Kidney (tissue), 14 donors: ENCODE results near the gene MMP15. TPM values are rescaled to one million over a fixed set of nuclear protein-coding genes. Genes with fewer than 3 reads are reported as not detected.
A peak's percentile ranks its signal among the peaks of the same experiment; 100 is the strongest.
"Not testable (repeated sequence)": the region's sequence is repeated elsewhere in the genome, so short reads cannot be mapped to it uniquely, and the experiment has no call there.

Experiments used
- DNase-seq, 5 donors: peaks; one replicate each; pipeline ENCODE4 v3.0.0-alpha.2; 2013 to 2020
- FAIRE-seq: peaks from 2 replicates; lab custom pipeline; 2012; peaks lifted over from hg19 to GRCh38; lab: Jason Lieb, UNC
- H3K27ac ChIP-seq, 2 donors: one replicate each; pipeline ENCODE4 v1.7.0; 2013; ENCODE audit warnings: low read depth in 2 of 2, low read length in 2 of 2, inconsistent platforms in 1 of 2
- H3K27me3 ChIP-seq: one replicate; pipeline ENCODE4 v1.7.1; 2013; ENCODE audit warnings: low read length, inconsistent platforms; ENCODE audit not compliant: control insufficient read depth, insufficient read depth
- H3K36me3 ChIP-seq, 3 donors: one replicate each; pipeline versions ENCODE4 v1.7.0 to v1.7.1; 2013; ENCODE audit warnings: low read length in 3 of 3, control low read depth in 1 of 3, inconsistent platforms in 1 of 3; ENCODE audit not compliant: insufficient read depth in 3 of 3, control insufficient read depth in 2 of 3
- H3K4me1 ChIP-seq, 3 donors: one replicate each; pipeline versions ENCODE4 v1.7.0 to v1.7.1; 2013; ENCODE audit warnings: low read length in 3 of 3, inconsistent platforms in 1 of 3, low read depth in 1 of 3; ENCODE audit not compliant: control insufficient read depth in 2 of 3, insufficient read depth in 2 of 3
- H3K4me3 ChIP-seq, 3 donors: one replicate each; pipeline versions ENCODE4 v1.7.0 to v1.8.1; 2013; ENCODE audit warnings: low read length in 3 of 3, control low read depth in 1 of 3, inconsistent platforms in 1 of 3
- H3K9ac ChIP-seq, 3 donors: one replicate each; pipeline versions ENCODE4 v1.7.0 to v1.7.1; 2013; ENCODE audit warnings: low read length in 3 of 3, control low read depth in 1 of 3, inconsistent platforms in 1 of 3
- H3K9me3 ChIP-seq, 3 donors: one replicate each; pipeline versions ENCODE4 v1.7.0 to v1.7.1; 2013; ENCODE audit warnings: low read length in 3 of 3, control low read depth in 1 of 3, inconsistent platforms in 1 of 3; ENCODE audit not compliant: control insufficient read depth in 2 of 3, insufficient read depth in 1 of 3
- CTCF ChIP-seq: IDR thresholded peaks from 3 replicates; pipeline ENCODE4 v1.5.1; 2012; ENCODE audit warnings: mild to moderate bottlenecking, moderate library complexity, borderline replicate concordance; ENCODE audit not compliant: insufficient read depth; ENCODE audit errors: extremely low read depth
- intact Hi-C: fragments of 100-400 bp; cut with DNase I; formaldehyde crosslinking; loops from one replicate; pipeline ENCODE4 v1.11.1; 2022
- polyA plus RNA-seq: library from polyadenylated mRNA; stranded (reverse); fragments of 350-450 nt; fragmentation: Illumina TruSeq; extraction: RNeasy Lipid Tissue Mini Kit (QIAGEN cat#74804); gene quantifications from one replicate; pipeline ENCODE4 v1.2.3, GENCODE V29; 2014; ENCODE audit warnings: low read depth, low replicate concordance; ENCODE audit not compliant: insufficient read depth
- total RNA-seq: library from RNA; stranded (reverse); fragmentation: NEBNext Ultra II Directional; extraction: Animal tissue kit (Norgen Biotek cat#: 25700); gene quantifications from one replicate; pipeline ENCODE4 v1.2.1, GENCODE V29; 2021
- donor health status: control.
- donor health status: control.
- donor health status: control.
- donor health status: control.
- donor health status: control.
- donor health status: DM: yes; HTN: yes; CAD: no.
- donor health status: Normal renal cell carcinoma (clear cell type).

Gene MMP15
- total and polyA plus RNA-seq, 2 donors from 2014 or later: 19.1 to 31.4 TPM

- DNase-seq (peak in 1 of 5 donors; percentile 0), FAIRE-seq (no peak)
- no peak for TF ChIP-seq CTCF
- Histone ChIP-seq H3K36me3 (no peaks in the 10 kb centered on the region), H3K9ac (no peak overlapping the region), H3K27ac (no peak overlapping the region), H3K9me3 (no peaks in the 10 kb centered on the region), H3K4me1 (no peaks in the 10 kb centered on the region), H3K27me3 (no peaks in the 10 kb centered on the region), H3K4me3 (no peak overlapping the region)
- intact Hi-C loops: no loop called here
These were observed 61.8 kb downstream of the MMP15 start for GRCh38 chr16:58087209-58087913.

GRCh38 chr16:58088091-58088490 is 62.5 kb downstream of the MMP15 start:
- H3K27ac ChIP-seq: no peak overlapping the region
- intact Hi-C loops: no loop called here
- no peak for TF ChIP-seq CTCF
- no peaks in the 10 kb centered on the region for H3K9me3 ChIP-seq
- no peaks in the 10 kb centered on the region for H3K27me3 ChIP-seq
- no peak overlapping the region for H3K4me3 ChIP-seq
- H3K4me1 ChIP-seq: no peaks in the 10 kb centered on the region
- no peak overlapping the region for H3K9ac ChIP-seq
- no peaks in the 10 kb centered on the region for H3K36me3 ChIP-seq
- DNase-seq (peak in 1 of 5 donors; percentile 37), FAIRE-seq (no peak)

GRCh38 chr16:58090396-58090795 is 64.8 kb downstream of the MMP15 start:
- not testable (repeated sequence) for FAIRE-seq

DNA sequence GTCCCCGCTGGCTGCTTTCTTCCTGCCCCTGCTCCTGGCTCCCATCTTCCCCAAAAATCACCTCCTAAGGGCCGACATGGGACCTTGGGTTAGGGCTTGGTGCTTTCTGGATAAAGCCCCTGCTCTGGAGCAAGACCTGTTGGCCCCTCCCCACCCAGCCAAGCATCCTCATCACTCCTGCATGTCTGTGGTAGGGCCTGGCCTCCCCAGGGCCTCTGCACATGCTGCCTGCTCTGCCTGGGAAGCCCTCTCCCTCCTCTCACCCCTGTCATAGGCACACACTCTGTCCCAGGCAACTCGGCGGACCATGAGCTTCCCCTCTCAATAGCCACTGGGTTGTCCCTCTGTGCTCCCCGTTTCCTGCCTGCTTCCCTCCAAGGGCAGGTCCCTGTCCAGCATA is 68.5 kb downstream of the MMP15 start:
- no peak overlapping the region for H3K4me3 ChIP-seq
- no peak for FAIRE-seq
- TF ChIP-seq CTCF: no peak

More at GRCh38 chr16:58090396-58090795, 64.8 kb downstream of the MMP15 start:
- DNase-seq, intact Hi-C loops, H3K27ac ChIP-seq, H3K4me1 ChIP-seq, H3K9me3 ChIP-seq, H3K36me3 ChIP-seq, H3K27me3 ChIP-seq, H3K9ac ChIP-seq, H3K4me3 ChIP-seq: not testable (repeated sequence)

More for the DNA sequence above, 68.5 kb downstream of the MMP15 start:
- Histone ChIP-seq H3K9ac (no peak overlapping the region), H3K27me3 (no peaks in the 10 kb centered on the region), H3K4me1 (no peaks in the 10 kb centered on the region), H3K36me3 (no peaks in the 10 kb centered on the region), H3K9me3 (no peaks in the 10 kb centered on the region), H3K27ac (no peak overlapping the region)
- DNase-seq: peak in 1 of 5 donors; percentile 42
- intact Hi-C loops: no loop called here
